MM.1S (cell line): ENCODE data around the gene LPIN2.

Experiments used
- CTCF ChIP-seq: fragments of 300-600 bp; sonication (generic); IDR thresholded peaks from 2 replicates; pipeline ENCODE4 v1.5.1; 2016; ENCODE audit warnings: antibody characterized with exemption, low read length, mixed read lengths
- EZH2 ChIP-seq: fragments of 300-600 bp; sonication (generic); optimal IDR thresholded peaks from 2 replicates; pipeline ENCODE3; 2017; ENCODE audit warnings: low read depth, mild to moderate bottlenecking, antibody characterized with exemption, low read length, mixed read lengths
- EZH2phosphoT487 ChIP-seq: fragments of 300-600 bp; sonication (generic); IDR thresholded peaks from 2 replicates; pipeline ENCODE4 v1.6.1; 2018; ENCODE audit warnings: antibody characterized with exemption, low read length

DNA sequence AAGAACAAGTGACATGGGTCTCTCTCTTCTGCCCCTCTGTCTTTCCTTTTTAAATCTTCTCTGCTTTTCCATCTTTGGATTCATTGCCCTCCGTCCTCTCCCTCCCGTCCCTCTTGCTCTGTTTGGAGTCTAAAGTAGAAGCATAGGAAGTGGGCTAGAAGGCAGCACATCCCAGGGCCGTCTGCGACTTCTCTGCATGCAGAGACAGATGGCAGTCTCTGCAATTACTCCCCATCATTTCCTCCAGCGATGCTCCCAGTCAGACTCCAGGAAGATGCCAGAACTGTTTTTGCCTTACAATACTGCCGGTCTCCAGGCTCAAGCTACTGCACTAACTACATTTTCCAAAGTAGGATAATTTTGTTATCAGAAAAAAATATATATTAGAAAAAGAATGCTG is 35.2 kb upstream of the LPIN2 start:
- TF ChIP-seq CTCF (no peak), EZH2 (no peak), EZH2phosphoT487 (no peak)
